ENCODE measurements around the gene DSC3.

The DSC3 gene

GRCh38 chr18:30969670-30970170, 72.8 kb downstream of the DSC3 start:
- no peak for DNase-seq

GRCh38 chr18:30967701-30968100, 74.8 kb downstream of the DSC3 start:
- no peak for DNase-seq

GRCh38 chr18:30965237-30965636, 77.3 kb downstream of the DSC3 start:
- DNase-seq = no peak

- no peak for DNase-seq
Measured at GRCh38 chr18:30960661-30961060, 81.9 kb downstream of the DSC3 start.

- DNase-seq = peak; percentile 6
Measured at GRCh38 chr18:30957066-30957465, 85.5 kb downstream of the DSC3 start.

- no peak for DNase-seq
Measured at GRCh38 chr18:30954262-30954661, 88.3 kb downstream of the DSC3 start.

GRCh38 chr18:30945761-30946160, 96.8 kb downstream of the DSC3 start:
- DNase-seq = peak; percentile 29

- DNase-seq = no peak
Measured at GRCh38 chr18:30944773-30945417, 97.6 kb downstream of the DSC3 start.

- DNase-seq = no peak
Measured at GRCh38 chr18:30940952-30941539, 101.5 kb downstream of the DSC3 start.

Measured in NCI-H82 (cell line).